GM12872 (cell line): ENCODE data around the gene RIOK3.

Experiments used
- CTCF ChIP-seq: IDR thresholded peaks from 3 replicates; pipeline ENCODE4 v1.5.1; 2011; ENCODE audit warnings: low read depth, mild to moderate bottlenecking, low read length, moderate library complexity; ENCODE audit not compliant: insufficient read depth

The RIOK3 gene

DNA sequence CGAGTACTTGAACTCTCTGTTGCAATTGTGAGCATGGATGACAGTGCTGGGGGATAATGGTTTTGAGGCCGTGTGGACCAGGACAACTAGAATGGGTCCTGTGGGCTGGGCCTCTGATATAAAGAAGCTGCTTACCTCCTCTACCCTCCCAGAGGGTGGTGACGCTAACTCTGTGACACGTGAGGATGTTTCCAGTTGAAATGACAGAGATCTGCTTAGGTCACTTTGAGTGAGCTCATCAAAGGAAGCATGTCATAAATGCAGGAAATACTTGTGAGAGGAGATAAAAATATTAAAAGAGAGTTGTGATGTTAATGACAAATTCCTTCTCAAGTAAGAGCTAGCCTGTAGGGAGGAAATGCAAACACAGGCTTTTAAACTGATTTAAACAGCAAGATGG is 66.6 kb downstream of the RIOK3 start:
- TF ChIP-seq CTCF = no peak

- TF ChIP-seq CTCF = no peak
Observed at GRCh38 chr18:23521271-23521670, 68.2 kb downstream of the RIOK3 start.

DNA sequence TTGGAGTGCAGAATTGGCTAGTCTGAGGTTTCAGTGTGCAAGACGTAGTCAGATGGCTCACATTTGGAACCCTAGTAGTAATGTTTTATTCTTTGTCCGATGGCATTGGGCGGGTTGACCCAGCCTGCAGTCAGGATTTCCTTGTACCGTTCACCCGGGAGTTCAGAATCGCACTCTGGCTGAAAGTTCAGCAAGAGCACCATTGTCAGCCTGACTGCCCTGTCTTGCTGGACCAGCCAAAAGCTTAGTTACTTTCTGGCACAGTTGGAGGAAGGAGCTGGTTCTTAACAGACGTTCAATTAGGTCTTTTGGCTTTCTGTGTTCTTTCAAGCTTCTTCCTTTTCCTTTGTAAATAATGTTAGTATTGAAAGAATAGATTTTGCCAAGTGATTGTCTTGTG is 68.8 kb downstream of the RIOK3 start:
- no peak for TF ChIP-seq CTCF

GRCh38 chr18:23523429-23524212 is 70.5 kb downstream of the RIOK3 start:
- TF ChIP-seq CTCF = no peak

GRCh38 chr18:23524213-23524707 is 71.2 kb downstream of the RIOK3 start:
- TF ChIP-seq CTCF = no peak

DNA sequence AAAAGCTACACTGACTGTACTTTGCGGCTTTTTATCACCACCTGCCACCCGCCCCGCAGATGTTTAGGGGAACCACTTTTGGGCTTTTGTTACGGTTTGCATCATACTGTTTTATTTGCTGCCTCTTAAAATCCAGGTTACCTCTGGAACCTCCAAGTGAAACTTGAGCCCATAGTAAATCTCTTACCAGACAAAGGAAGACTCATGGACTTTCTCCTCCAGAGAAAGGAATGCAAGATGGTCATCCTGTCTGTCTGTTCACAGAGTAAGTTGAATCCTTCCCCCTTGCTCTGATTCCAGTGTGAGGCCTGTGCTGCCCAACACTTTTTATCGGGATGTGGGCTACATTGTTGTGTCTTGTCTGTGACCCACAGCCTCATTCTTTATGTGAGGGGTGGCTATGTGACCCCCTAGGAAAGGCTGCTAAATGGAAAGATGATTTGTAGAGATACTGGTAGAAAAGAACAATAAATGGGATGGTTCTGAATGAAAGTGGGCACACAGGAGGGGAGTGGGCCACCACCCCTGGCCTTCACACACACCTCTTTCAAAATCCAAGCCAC is 73.5 kb downstream of the RIOK3 start:
- TF ChIP-seq CTCF = no peak

DNA sequence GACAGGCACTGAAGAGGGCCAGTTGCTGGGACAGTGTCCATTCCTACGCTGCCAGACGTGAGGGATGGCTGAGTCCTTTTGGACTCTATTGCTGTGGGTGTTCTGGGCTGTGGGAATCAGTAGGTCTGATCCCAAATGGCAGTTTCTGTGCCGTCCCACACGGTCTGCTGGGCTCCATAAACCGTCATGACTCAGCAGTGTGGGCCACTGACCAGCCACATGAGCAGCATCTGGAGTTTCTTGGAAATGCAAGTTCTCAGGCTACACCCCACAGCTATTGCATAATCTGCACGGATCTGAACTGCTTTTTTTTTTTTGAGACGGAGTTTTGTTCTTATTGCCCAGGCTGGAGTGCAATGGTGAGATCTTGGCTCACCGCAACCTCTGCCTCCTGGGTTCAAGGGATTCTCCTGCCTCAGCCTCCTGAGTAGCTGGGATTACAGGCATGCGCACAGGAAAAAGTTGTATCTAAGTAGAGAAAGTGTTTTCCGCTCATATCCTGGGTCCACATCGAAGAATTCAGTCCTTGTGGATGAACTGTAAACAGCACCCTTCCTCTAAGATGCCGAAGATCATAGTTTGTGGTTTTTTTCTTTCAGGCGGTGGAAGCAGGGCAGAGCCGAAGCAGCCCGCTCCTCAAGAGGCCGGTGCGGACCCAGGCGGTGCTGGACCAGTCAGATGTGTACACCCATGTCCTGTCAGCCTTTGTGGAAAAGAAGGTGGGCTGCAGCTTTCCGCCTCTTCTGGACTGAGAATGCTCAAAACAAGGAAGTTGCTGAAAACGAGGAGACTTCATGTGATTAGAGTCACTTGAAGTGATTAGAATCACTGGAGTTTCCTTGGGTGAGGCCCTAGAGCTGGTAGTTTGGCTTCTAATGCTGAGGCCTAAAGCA is 75.7 kb downstream of the RIOK3 start:
- TF ChIP-seq CTCF = no peak
